Neural progenitor cell (in vitro differentiated cells): Measurements from ENCODE around the gene MTMR6. TPM values are rescaled to one million over a fixed set of nuclear protein-coding genes. Genes with fewer than 3 reads are reported as not detected.

Experiments used
- DNase-seq: peaks from one replicate; pipeline ENCODE4 v3.0.0-alpha.2; 2016; ENCODE audit warnings: low spot score
- H2AFZ ChIP-seq: fragments of 200-600 bp; sonication (generic); replicated peaks from 2 replicates; pipeline ENCODE4 v1.6.1; 2016; ENCODE audit warnings: antibody characterized with exemption
- H3F3A ChIP-seq: fragments of 200-600 bp; sonication (generic); 2 replicates; pipeline ENCODE4 v1.6.1; 2016; ENCODE audit warnings: antibody characterized with exemption, low read depth
- H3K27ac ChIP-seq: fragments of 200-600 bp; sonication (generic); 2 replicates; pipeline ENCODE4 v1.5.1; 2016; ENCODE audit warnings: mild to moderate bottlenecking
- H3K27me3 ChIP-seq: fragments of 200-600 bp; sonication (generic); 2 replicates; pipeline ENCODE4 v1.6.1; 2016; ENCODE audit warnings: mild to moderate bottlenecking, moderate library complexity
- H3K36me3 ChIP-seq: fragments of 200-600 bp; sonication (generic); 2 replicates; pipeline ENCODE4 v1.5.1; 2016
- H3K4me1 ChIP-seq: fragments of 200-600 bp; sonication (generic); 2 replicates; pipeline ENCODE4 v1.6.1; 2016; ENCODE audit warnings: mixed run types
- H3K4me2 ChIP-seq: fragments of 200-600 bp; sonication (generic); 2 replicates; pipeline ENCODE4 v1.6.1; 2016
- H3K4me3 ChIP-seq: fragments of 200-600 bp; sonication (generic); 2 replicates; pipeline ENCODE4 v1.5.1; 2016
- H3K79me2 ChIP-seq: fragments of 200-600 bp; sonication (generic); 2 replicates; pipeline ENCODE4 v1.6.1; 2016; ENCODE audit warnings: low read depth
- H3K9ac ChIP-seq: fragments of 200-600 bp; sonication (generic); 2 replicates; pipeline ENCODE4 v1.6.1; 2016
- H3K9me3 ChIP-seq: fragments of 200-600 bp; sonication (generic); 2 replicates; pipeline ENCODE4 v1.5.1; 2016; ENCODE audit warnings: low read depth
- H4K20me1 ChIP-seq: fragments of 200-600 bp; sonication (generic); 2 replicates; pipeline ENCODE4 v1.6.1; 2016; ENCODE audit warnings: low read depth
- H3K27ac Mint-ChIP-seq: 3 replicates; pipeline ENCODE4 v1.8.0; 2021; ENCODE audit warnings: mixed read lengths
- H3K27me3 Mint-ChIP-seq: 2 replicates; pipeline ENCODE4 v1.8.0; 2022; ENCODE audit warnings: low read depth, mild to moderate bottlenecking, inconsistent platforms, moderate library complexity, mixed read lengths; ENCODE audit not compliant: insufficient read depth
- H3K36me3 Mint-ChIP-seq: 3 replicates; pipeline ENCODE4 v1.8.0; 2021; ENCODE audit warnings: mixed read lengths
- H3K4me1 Mint-ChIP-seq: 3 replicates; pipeline ENCODE4 v1.8.0; 2021; ENCODE audit warnings: mixed read lengths
- H3K4me3 Mint-ChIP-seq: 3 replicates; pipeline ENCODE4 v1.8.0; 2021; ENCODE audit warnings: mild to moderate bottlenecking, moderate library complexity, mixed read lengths
- H3K9me3 Mint-ChIP-seq: 3 replicates; pipeline ENCODE4 v1.8.0; 2020; ENCODE audit warnings: mixed read lengths
- EZH2 ChIP-seq: fragments of 200-600 bp; sonication (generic); IDR thresholded peaks from 2 replicates; pipeline ENCODE4 v1.6.1; 2017; ENCODE audit warnings: antibody characterized with exemption, mild to moderate bottlenecking, moderate library complexity
- EZH2phosphoT487 ChIP-seq: fragments of 200-600 bp; sonication (generic); IDR thresholded peaks from 2 replicates; pipeline ENCODE4 v1.6.1; 2017; ENCODE audit warnings: antibody characterized with exemption
- total RNA-seq: library from RNA; depleted of rRNA; stranded (reverse); fragments of >200 nt; gene quantifications from 2 replicates; pipeline ENCODE4 v1.2.3, GENCODE V29; 2015; ENCODE audit warnings: low replicate concordance
- TF ChIP-seq, protein P1 (sequence below): fragments of 200-600 bp; sonication (generic); IDR thresholded peaks from 2 replicates; pipeline ENCODE4 v1.5.1; 2017; ENCODE audit warnings: antibody characterized with exemption, mild to moderate bottlenecking

MTMR6 gene
- total RNA-seq, 1 donor from 2014 or later, result 19.1 TPM

DNA sequence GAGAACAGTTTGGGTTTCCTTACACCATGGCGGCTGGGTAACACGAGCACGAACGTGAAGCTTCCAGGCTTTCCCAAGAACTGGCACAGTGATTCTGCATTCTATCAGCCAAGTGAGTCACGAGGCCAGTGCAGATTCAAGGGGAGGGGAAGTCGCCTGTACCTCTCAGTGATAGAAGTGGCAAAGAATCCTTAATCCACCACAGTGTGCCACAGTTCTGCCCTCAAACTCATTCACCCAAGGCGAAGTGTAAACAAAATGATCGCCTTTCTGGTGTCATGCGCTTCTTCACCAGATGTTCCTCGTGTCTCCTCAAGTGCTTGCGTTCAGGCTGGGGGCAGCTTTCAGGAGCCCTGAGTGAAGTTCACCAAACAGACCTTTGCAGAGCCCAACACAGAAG, 90.3 kb downstream of the MTMR6 start:
- Histone ChIP-seq H3K4me3 (no peak overlapping the region), H3K9me3 (no peaks in the 10 kb centered on the region), H2AFZ (no peak overlapping the region), H4K20me1 (no peaks in the 10 kb centered on the region), H3K9ac (no peak overlapping the region), H3K27ac (no peak overlapping the region), H3K4me2 (no peak overlapping the region), H3K4me1 (no peaks in the 10 kb centered on the region), H3K79me2 (no peaks in the 10 kb centered on the region), H3K36me3 (no peaks in the 10 kb centered on the region), H3K27me3 (no peaks in the 10 kb centered on the region), H3F3A (no peaks in the 10 kb centered on the region)
- DNase-seq, result no peak
- H3K4me1 Mint-ChIP-seq, result peaks cover 8% of the 10 kb centered on the region
- H3K27me3 Mint-ChIP-seq, result peaks cover 4% of the 10 kb centered on the region
- H3K27ac Mint-ChIP-seq, result no peak overlapping the region
- TF ChIP-seq, protein P1, sequence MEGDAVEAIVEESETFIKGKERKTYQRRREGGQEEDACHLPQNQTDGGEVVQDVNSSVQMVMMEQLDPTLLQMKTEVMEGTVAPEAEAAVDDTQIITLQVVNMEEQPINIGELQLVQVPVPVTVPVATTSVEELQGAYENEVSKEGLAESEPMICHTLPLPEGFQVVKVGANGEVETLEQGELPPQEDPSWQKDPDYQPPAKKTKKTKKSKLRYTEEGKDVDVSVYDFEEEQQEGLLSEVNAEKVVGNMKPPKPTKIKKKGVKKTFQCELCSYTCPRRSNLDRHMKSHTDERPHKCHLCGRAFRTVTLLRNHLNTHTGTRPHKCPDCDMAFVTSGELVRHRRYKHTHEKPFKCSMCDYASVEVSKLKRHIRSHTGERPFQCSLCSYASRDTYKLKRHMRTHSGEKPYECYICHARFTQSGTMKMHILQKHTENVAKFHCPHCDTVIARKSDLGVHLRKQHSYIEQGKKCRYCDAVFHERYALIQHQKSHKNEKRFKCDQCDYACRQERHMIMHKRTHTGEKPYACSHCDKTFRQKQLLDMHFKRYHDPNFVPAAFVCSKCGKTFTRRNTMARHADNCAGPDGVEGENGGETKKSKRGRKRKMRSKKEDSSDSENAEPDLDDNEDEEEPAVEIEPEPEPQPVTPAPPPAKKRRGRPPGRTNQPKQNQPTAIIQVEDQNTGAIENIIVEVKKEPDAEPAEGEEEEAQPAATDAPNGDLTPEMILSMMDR, result no peak
- TF ChIP-seq EZH2 (no peak), EZH2phosphoT487 (no peak)
- no peak overlapping the region for H3K4me3 Mint-ChIP-seq
- peaks cover 2% of the 10 kb centered on the region for H3K36me3 Mint-ChIP-seq
- H3K9me3 Mint-ChIP-seq, result peaks cover 21% of the 10 kb centered on the region

Other genes with a start within 250 kb of the MTMR6 start
- 0.17 TPM in 1 of 2 replicates, not detected in the other for gene PABPC3, start 191.4 kb downstream of the MTMR6 start, total RNA-seq
- gene AMER2, start 115.2 kb downstream of the MTMR6 start, total RNA-seq, result 0.12 TPM in 1 of 2 replicates, not detected in the other
- gene NUP58, start 14.1 kb upstream of the MTMR6 start, total RNA-seq, result 109 and 138 TPM in 2 replicates
- gene ATP8A2, start 84.5 kb upstream of the MTMR6 start, total RNA-seq, result 4.2 and 4.8 TPM in 2 replicates